Measurements from ENCODE around the gene POLE2.
"Not testable (repeated sequence)": the region's sequence is repeated elsewhere in the genome, so short reads cannot be mapped to it uniquely, and the experiment has no call there.

DNA sequence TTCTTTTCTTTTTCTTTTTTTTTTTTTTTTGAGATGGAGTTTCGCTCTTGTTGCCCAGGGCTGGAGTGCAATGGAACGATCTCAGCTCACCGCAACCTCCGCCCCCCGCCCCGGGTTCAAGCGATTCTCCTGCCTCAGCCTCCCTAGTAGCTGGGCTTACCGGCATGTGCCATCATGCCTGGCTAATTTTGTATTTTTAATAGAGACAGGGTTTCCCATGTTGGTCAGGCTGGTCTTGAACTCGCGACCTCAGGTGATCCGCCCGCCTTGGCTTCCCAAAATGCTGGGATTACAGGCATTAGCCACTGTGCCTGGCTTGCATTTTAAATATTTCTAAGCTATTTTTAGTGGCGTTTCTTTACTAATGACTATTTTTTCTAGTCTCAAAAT, 5.7 kb upstream of the POLE2 start:
- not testable (repeated sequence) for TF ChIP-seq CTCF (IDR thresholded peaks at IDR 0.05; ENCODE audit: insufficient read depth, low read depth, low read length); EZH2 (IDR thresholded peaks at IDR 0.05; ENCODE audit: insufficient read depth, low read length)
